SK-N-SH (cell line): Measurements from ENCODE around the gene MOBP.

Source experiments
- EP300 ChIP-seq, 2 experiments: IDR thresholded peaks; 2 replicates each; pipeline versions ENCODE4 v1.4.0 to v1.6.1; 2012; ENCODE audit warnings: borderline replicate concordance in 1 of 2, low read depth in 1 of 2, low read length in 1 of 2
- POLR2AphosphoS5 ChIP-seq: IDR thresholded peaks from 2 replicates; pipeline ENCODE4 v1.6.1; 2012; ENCODE audit warnings: low read depth, low read length
- REST ChIP-seq: IDR thresholded peaks from 2 replicates; pipeline ENCODE4 v1.6.1; 2012; ENCODE audit warnings: mild to moderate bottlenecking, low read depth, low read length, moderate library complexity
- RFX5 ChIP-seq: IDR thresholded peaks from 2 replicates; pipeline ENCODE4 v1.6.1; 2012; ENCODE audit warnings: mild to moderate bottlenecking, improper control_type of control experiment, low read length
- TAF1 ChIP-seq: IDR thresholded peaks from 2 replicates; pipeline ENCODE4 v1.6.1; 2012; ENCODE audit warnings: low read depth, mild to moderate bottlenecking, low read length, moderate library complexity, borderline replicate concordance

- TF ChIP-seq POLR2AphosphoS5: no peak
- no peak for TF ChIP-seq REST
- TF ChIP-seq TAF1: no peak
- no peak for TF ChIP-seq EP300 (IDR thresholded peaks at IDR 0.05; ENCODE audit: borderline replicate concordance in 1 of 2, low read depth in 1 of 2, low read length in 1 of 2)
- TF ChIP-seq RFX5: no peak
These were observed 10.1 kb upstream of the MOBP start for GRCh38 chr3:39457361-39457760.
